GM23338 (cell line): Measurements from ENCODE around the gene IRF1. TPM values are rescaled to one million over a fixed set of nuclear protein-coding genes. Genes with fewer than 3 reads are reported as not detected.

Experiments used
- ATAC-seq: fragments of 200-7000 bp; cut with Tn5 transposase; 3 replicates; pipeline ENCODE4 v1.9.1; 2020
- DNase-seq: peaks from one replicate; pipeline ENCODE4 v3.0.0-alpha.2; 2015; ENCODE audit warnings: low spot score
- H2AFZ ChIP-seq: fragments of 200-600 bp; sonication (generic); 2 replicates; pipeline ENCODE4 v1.8.0; 2016; ENCODE audit warnings: antibody characterized with exemption, mild to moderate bottlenecking, moderate library complexity
- H3F3A ChIP-seq: fragments of 200-600 bp; sonication (generic); replicated peaks from 2 replicates; pipeline ENCODE4 v1.8.0; 2017; ENCODE audit warnings: antibody characterized with exemption, mixed run types, low read depth
- H3K27ac ChIP-seq: fragments of 200-600 bp; sonication (generic); 2 replicates; pipeline ENCODE4 v1.6.1; 2016; ENCODE audit warnings: low read depth
- H3K27me3 ChIP-seq: fragments of 200-600 bp; sonication (generic); 2 replicates; pipeline ENCODE4 v1.8.0; 2016; ENCODE audit warnings: mild to moderate bottlenecking, mixed run types, moderate library complexity; ENCODE audit not compliant: insufficient read depth
- H3K36me3 ChIP-seq: fragments of 200-600 bp; sonication (generic); 2 replicates; pipeline ENCODE4 v1.8.0; 2016; ENCODE audit warnings: mild to moderate bottlenecking; ENCODE audit not compliant: insufficient read depth
- H3K4me1 ChIP-seq: fragments of 200-600 bp; sonication (generic); 2 replicates; pipeline ENCODE4 v1.8.0; 2016; ENCODE audit warnings: mild to moderate bottlenecking, moderate library complexity; ENCODE audit not compliant: insufficient read depth
- H3K4me2 ChIP-seq: fragments of 200-600 bp; sonication (generic); 2 replicates; pipeline ENCODE4 v1.7.1; 2017; ENCODE audit warnings: mixed run types
- H3K4me3 ChIP-seq: fragments of 200-600 bp; sonication (generic); 2 replicates; pipeline ENCODE4 v1.6.1; 2016; ENCODE audit warnings: mixed run types
- H3K79me2 ChIP-seq: fragments of 200-600 bp; sonication (generic); replicated peaks from 2 replicates; pipeline ENCODE4 v1.8.0; 2017; ENCODE audit warnings: mild to moderate bottlenecking; ENCODE audit not compliant: insufficient read depth
- H3K9me2 ChIP-seq: fragments of 200-600 bp; sonication (generic); 2 replicates; pipeline ENCODE4 v1.8.0; 2017; ENCODE audit not compliant: insufficient read depth
- H4K20me1 ChIP-seq: fragments of 200-600 bp; sonication (generic); replicated peaks from 2 replicates; pipeline ENCODE4 v1.8.0; 2017; ENCODE audit warnings: mild to moderate bottlenecking; ENCODE audit not compliant: insufficient read depth
- H3K27ac Mint-ChIP-seq: 2 replicates; pipeline ENCODE4 v1.8.0; 2020; ENCODE audit warnings: inconsistent platforms, mild to moderate bottlenecking, moderate library complexity, mixed read lengths
- H3K27me3 Mint-ChIP-seq: 3 replicates; pipeline ENCODE4 v1.8.0; 2022; ENCODE audit warnings: low read depth, mild to moderate bottlenecking, moderate library complexity, mixed read lengths, inconsistent platforms; ENCODE audit not compliant: insufficient read depth, poor library complexity
- H3K36me3 Mint-ChIP-seq: 3 replicates; pipeline ENCODE4 v1.8.0; 2021; ENCODE audit warnings: low read depth, mild to moderate bottlenecking, inconsistent platforms, moderate library complexity, mixed read lengths
- H3K4me1 Mint-ChIP-seq: 3 replicates; pipeline ENCODE4 v1.8.0; 2020; ENCODE audit warnings: mild to moderate bottlenecking, inconsistent platforms, mixed read lengths
- H3K4me3 Mint-ChIP-seq: 3 replicates; pipeline ENCODE4 v1.8.0; 2021; ENCODE audit warnings: moderate library complexity, mild to moderate bottlenecking, inconsistent platforms, mixed read lengths
- H3K9me3 Mint-ChIP-seq: 3 replicates; pipeline ENCODE4 v1.8.0; 2020; ENCODE audit warnings: moderate library complexity, mild to moderate bottlenecking, inconsistent platforms, mixed read lengths
- CREB1 ChIP-seq: fragments of 250-450 bp; sonication (Bioruptor Pico); IDR thresholded peaks from 2 replicates; pipeline ENCODE4 v1.5.0; 2020; ENCODE audit warnings: low read depth, mild to moderate bottlenecking, moderate library complexity
- CTCF ChIP-seq, 2 experiments: fragments of 200-600 bp in 1 of 2; sonication (generic) in 1 of 2; conservative IDR thresholded peaks; 2 replicates each; pipeline versions ENCODE4 v1.5.1 to v1.6.1; 2016 to 2017; ENCODE audit warnings: antibody characterized with exemption in 2 of 2, low read depth in 2 of 2, mild to moderate bottlenecking in 2 of 2, moderate library complexity in 1 of 2
- EZH2 ChIP-seq: fragments of 200-600 bp; sonication (generic); IDR thresholded peaks from one replicate; pipeline ENCODE4 v1.8.0; 2017; ENCODE audit warnings: antibody characterized with exemption, mild to moderate bottlenecking, low read depth; ENCODE audit not compliant: unreplicated experiment
- EZH2phosphoT487 ChIP-seq: fragments of 200-600 bp; sonication (generic); IDR thresholded peaks from one replicate; pipeline ENCODE4 v1.8.1; 2018; ENCODE audit warnings: antibody characterized with exemption; ENCODE audit not compliant: unreplicated experiment
- JUNB ChIP-seq: IDR thresholded peaks from one replicate; pipeline ENCODE4 v1.6.1; 2016; ENCODE audit warnings: antibody characterized with exemption; ENCODE audit not compliant: unreplicated experiment
- ZNF114 ChIP-seq: fragments of 250-450 bp; sonication (Bioruptor Pico); IDR thresholded peaks from 2 replicates; pipeline ENCODE4 v1.5.0; 2020; ENCODE audit warnings: mild to moderate bottlenecking, moderate library complexity
- polyA plus RNA-seq: library from polyadenylated mRNA; unstranded; fragments of >200 nt; fragmentation: Nextera tagmentation; extraction: Ambion mirVana; gene quantifications from 2 replicates; pipeline ENCODE4 v1.2.1, GENCODE V29; 2016
- total RNA-seq: library from RNA; depleted of rRNA; stranded (reverse); fragments of >200 nt; shearing (Covaris generic); gene quantifications from 2 replicates; pipeline ENCODE4 v1.2.3, GENCODE V29; 2014
- TF ChIP-seq, protein P1 (sequence below): fragments of 250-450 bp; sonication (Bioruptor Pico); IDR thresholded peaks from 2 replicates; pipeline ENCODE4 v1.5.0; 2020; ENCODE audit warnings: mild to moderate bottlenecking, moderate library complexity

Gene IRF1
- total and polyA plus RNA-seq, 2 experiments from 2014 or later, result 6.9 to 8.6 TPM

GRCh38 chr5:132528021-132528420, 37.4 kb upstream of the IRF1 start (continued):
- TF ChIP-seq, protein P1, sequence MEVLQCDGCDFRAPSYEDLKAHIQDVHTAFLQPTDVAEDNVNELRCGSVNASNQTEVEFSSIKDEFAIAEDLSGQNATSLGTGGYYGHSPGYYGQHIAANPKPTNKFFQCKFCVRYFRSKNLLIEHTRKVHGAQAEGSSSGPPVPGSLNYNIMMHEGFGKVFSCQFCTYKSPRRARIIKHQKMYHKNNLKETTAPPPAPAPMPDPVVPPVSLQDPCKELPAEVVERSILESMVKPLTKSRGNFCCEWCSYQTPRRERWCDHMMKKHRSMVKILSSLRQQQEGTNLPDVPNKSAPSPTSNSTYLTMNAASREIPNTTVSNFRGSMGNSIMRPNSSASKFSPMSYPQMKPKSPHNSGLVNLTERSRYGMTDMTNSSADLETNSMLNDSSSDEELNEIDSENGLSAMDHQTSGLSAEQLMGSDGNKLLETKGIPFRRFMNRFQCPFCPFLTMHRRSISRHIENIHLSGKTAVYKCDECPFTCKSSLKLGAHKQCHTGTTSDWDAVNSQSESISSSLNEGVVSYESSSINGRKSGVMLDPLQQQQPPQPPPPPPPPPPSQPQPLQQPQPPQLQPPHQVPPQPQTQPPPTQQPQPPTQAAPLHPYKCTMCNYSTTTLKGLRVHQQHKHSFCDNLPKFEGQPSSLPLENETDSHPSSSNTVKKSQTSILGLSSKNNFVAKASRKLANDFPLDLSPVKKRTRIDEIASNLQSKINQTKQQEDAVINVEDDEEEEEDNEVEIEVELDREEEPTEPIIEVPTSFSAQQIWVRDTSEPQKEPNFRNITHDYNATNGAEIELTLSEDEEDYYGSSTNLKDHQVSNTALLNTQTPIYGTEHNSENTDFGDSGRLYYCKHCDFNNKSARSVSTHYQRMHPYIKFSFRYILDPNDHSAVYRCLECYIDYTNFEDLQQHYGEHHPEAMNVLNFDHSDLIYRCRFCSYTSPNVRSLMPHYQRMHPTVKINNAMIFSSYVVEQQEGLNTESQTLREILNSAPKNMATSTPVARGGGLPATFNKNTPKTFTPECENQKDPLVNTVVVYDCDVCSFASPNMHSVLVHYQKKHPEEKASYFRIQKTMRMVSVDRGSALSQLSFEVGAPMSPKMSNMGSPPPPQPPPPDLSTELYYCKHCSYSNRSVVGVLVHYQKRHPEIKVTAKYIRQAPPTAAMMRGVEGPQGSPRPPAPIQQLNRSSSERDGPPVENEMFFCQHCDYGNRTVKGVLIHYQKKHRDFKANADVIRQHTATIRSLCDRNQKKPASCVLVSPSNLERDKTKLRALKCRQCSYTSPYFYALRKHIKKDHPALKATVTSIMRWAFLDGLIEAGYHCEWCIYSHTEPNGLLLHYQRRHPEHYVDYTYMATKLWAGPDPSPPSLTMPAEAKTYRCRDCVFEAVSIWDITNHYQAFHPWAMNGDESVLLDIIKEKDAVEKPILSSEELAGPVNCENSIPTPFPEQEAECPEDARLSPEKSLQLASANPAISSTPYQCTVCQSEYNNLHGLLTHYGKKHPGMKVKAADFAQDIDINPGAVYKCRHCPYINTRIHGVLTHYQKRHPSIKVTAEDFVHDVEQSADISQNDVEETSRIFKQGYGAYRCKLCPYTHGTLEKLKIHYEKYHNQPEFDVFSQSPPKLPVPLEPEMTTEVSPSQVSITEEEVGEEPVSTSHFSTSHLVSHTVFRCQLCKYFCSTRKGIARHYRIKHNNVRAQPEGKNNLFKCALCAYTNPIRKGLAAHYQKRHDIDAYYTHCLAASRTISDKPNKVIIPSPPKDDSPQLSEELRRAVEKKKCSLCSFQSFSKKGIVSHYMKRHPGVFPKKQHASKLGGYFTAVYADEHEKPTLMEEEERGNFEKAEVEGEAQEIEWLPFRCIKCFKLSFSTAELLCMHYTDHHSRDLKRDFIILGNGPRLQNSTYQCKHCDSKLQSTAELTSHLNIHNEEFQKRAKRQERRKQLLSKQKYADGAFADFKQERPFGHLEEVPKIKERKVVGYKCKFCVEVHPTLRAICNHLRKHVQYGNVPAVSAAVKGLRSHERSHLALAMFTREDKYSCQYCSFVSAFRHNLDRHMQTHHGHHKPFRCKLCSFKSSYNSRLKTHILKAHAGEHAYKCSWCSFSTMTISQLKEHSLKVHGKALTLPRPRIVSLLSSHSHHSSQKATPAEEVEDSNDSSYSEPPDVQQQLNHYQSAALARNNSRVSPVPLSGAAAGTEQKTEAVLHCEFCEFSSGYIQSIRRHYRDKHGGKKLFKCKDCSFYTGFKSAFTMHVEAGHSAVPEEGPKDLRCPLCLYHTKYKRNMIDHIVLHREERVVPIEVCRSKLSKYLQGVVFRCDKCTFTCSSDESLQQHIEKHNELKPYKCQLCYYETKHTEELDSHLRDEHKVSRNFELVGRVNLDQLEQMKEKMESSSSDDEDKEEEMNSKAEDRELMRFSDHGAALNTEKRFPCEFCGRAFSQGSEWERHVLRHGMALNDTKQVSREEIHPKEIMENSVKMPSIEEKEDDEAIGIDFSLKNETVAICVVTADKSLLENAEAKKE (CRISPR knock-in tag), result no peak
- no peak for TF ChIP-seq ZNF114 (CRISPR knock-in tag)

DNA sequence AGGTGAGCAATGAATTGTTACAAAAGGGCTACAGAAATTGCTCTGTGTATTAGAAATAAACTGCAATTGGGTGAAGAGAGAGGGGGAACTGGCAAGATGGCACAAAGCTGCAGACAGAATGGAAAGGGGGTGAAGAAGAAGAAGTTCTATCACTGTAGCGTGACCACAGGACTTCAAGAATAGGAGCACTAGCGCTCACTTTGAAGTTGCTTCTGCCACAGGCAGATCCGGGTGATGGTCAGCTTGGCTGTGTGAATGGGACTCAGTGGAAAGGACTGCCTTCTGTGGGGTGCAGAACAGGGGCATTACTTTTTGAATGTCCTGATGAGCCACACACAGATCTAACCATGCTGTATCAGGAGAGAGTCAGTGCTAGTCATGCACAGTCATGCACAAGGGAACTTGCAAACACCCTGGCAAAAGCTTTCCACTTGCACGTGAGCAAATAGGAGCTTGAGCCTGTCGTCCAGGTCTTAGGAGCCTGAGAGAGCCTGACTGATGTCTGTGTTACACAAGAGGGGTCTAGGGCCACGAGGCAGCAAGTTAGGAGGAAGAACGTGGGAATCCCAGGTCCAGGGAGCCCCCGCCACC, 36.5 kb upstream of the IRF1 start:
- ATAC-seq, result peak; percentile 38
- Mint-ChIP-seq H3K4me1 (no peaks in the 10 kb centered on the region), H3K9me3 (peaks cover 2% of the 10 kb centered on the region; the same call in 1 of the 3 replicates), H3K36me3 (no peaks in the 10 kb centered on the region), H3K27me3 (peaks cover 11% of the 10 kb centered on the region), H3K4me3 (no peak overlapping the region), H3K27ac (no peak overlapping the region)
- Histone ChIP-seq H2AFZ (peak overlapping the region; percentile 88), H3K27me3 (no peaks in the 10 kb centered on the region), H3K4me2 (no peak overlapping the region), H4K20me1 (no peaks in the 10 kb centered on the region), H3K27ac (no peak overlapping the region), H3K9me2 (no peaks in the 10 kb centered on the region), H3K36me3 (no peaks in the 10 kb centered on the region), H3K4me1 (no peaks in the 10 kb centered on the region), H3K79me2 (no peaks in the 10 kb centered on the region), H3K4me3 (no peak overlapping the region), H3F3A (no peaks in the 10 kb centered on the region)
- no peak for DNase-seq
- no peak for TF ChIP-seq EZH2
- TF ChIP-seq JUNB, result no peak
- no peak for TF ChIP-seq CREB1 (CRISPR knock-in tag)
- TF ChIP-seq CTCF (conservative IDR thresholded peaks at IDR 0.05; ENCODE audit: low read depth in 2 of 2), result no peak
- TF ChIP-seq, protein P1 (CRISPR knock-in tag), result no peak
- no peak for TF ChIP-seq EZH2phosphoT487
